B cell (primary cell): Measurements from ENCODE around the gene ADGRA1. TPM values are rescaled to one million over a fixed set of nuclear protein-coding genes. Genes with fewer than 3 reads are reported as not detected.

ENCODE experiments used
- ATAC-seq: fragments of 200-7000 bp; cut with Tn5 transposase; one replicate; pipeline ENCODE4 v1.10.0; 2021; ENCODE audit warnings: low read depth, mild to moderate bottlenecking, moderate number of reproducible peaks, moderate library complexity
- CTCF ChIA-PET: fragments of 350-600 bp; sonication (Branson Sonifier 250); formaldehyde crosslinking; loops from one replicate; lab custom pipeline; 2021; ENCODE audit warnings: antibody characterized with exemption, inconsistent platforms; lab: Charles Lee
- POLR2A ChIA-PET: fragments of 350-600 bp; sonication (Branson Sonifier 250); formaldehyde crosslinking; loops from one replicate; lab custom pipeline; 2021; ENCODE audit warnings: antibody characterized with exemption; lab: Charles Lee
- DNase-seq: peaks from one replicate; pipeline ENCODE4 v3.0.0; 2013
- H2AFZ ChIP-seq: 2 replicates; pipeline ENCODE4 v1.6.1; 2012; ENCODE audit warnings: mild to moderate bottlenecking, low read depth, low read length; ENCODE audit not compliant: insufficient read depth, poor library complexity, severe bottlenecking
- H3K27ac ChIP-seq, 2 donors: 1 replicate in 1 of 2; 2 replicates in 1 of 2; pipeline ENCODE4 v1.5.1; 2012 to 2013; ENCODE audit warnings: low read length in 2 of 2, mild to moderate bottlenecking in 2 of 2, moderate library complexity in 1 of 2
- H3K27me3 ChIP-seq, 4 experiments: fragments of 200-600 bp in 1 of 4; sonication (generic) in 1 of 4; replicated peaks in 1 of 4; 1 replicate in 2 of 4; 2 replicates in 2 of 4; pipeline versions ENCODE4 v1.6.1 to v1.7.0; 2013 to 2016; ENCODE audit warnings: low read length in 3 of 4, mild to moderate bottlenecking in 2 of 4, mixed read lengths in 1 of 4, moderate library complexity in 1 of 4; ENCODE audit not compliant: insufficient read depth in 4 of 4, control insufficient read depth in 3 of 4; ENCODE audit errors: control extremely low read depth in 1 of 4
- H3K36me3 ChIP-seq, 2 experiments: replicated peaks in 1 of 2; 1 replicate in 1 of 2; 2 replicates in 1 of 2; pipeline versions ENCODE4 v1.6.1 to v1.7.1; 2013; ENCODE audit warnings: low read length in 1 of 2; ENCODE audit not compliant: insufficient read depth in 2 of 2, control insufficient read depth in 1 of 2; ENCODE audit errors: control extremely low read depth in 1 of 2, extremely low read depth in 1 of 2
- H3K4me1 ChIP-seq, 2 donors: fragments of 200-600 bp in 1 of 2; sonication (generic) in 1 of 2; 1 replicate in 1 of 2; 2 replicates in 1 of 2; pipeline versions ENCODE4 v1.5.1 to v1.6.1; 2013 to 2017; ENCODE audit warnings: low read length in 2 of 2; ENCODE audit not compliant: control insufficient read depth in 2 of 2, insufficient read depth in 2 of 2
- H3K4me2 ChIP-seq: replicated peaks from 2 replicates; pipeline ENCODE3; 2012; ENCODE audit warnings: mild to moderate bottlenecking, low read depth, low read length; ENCODE audit not compliant: poor library complexity, severe bottlenecking
- H3K4me3 ChIP-seq, 5 experiments: fragments of 200-600 bp in 1 of 5; sonication (generic) in 1 of 5; 1 replicate in 3 of 5; 2 replicates in 2 of 5; pipeline versions ENCODE4 v1.5.1 to v1.7.0; 2011 to 2016; ENCODE audit warnings: low read length in 4 of 5, mild to moderate bottlenecking in 4 of 5, low read depth in 2 of 5, control low read depth in 1 of 5, moderate library complexity in 1 of 5; ENCODE audit not compliant: insufficient read depth in 1 of 5; ENCODE audit errors: control extremely low read depth in 1 of 5, extremely low read depth in 1 of 5
- H3K79me2 ChIP-seq: fragments of 200-600 bp; sonication (generic); one replicate; pipeline ENCODE4 v1.6.0; 2016; ENCODE audit warnings: low read length; ENCODE audit not compliant: control insufficient read depth, insufficient read depth
- H3K9ac ChIP-seq: fragments of 200-600 bp; sonication (generic); 2 replicates; pipeline ENCODE4 v1.6.1; 2017; ENCODE audit warnings: mild to moderate bottlenecking, low read length, moderate library complexity
- H3K9me3 ChIP-seq, 3 donors: one replicate each; pipeline versions ENCODE4 v1.6.1 to v1.7.1; 2013; ENCODE audit warnings: low read length in 2 of 3; ENCODE audit not compliant: control insufficient read depth in 2 of 3, insufficient read depth in 1 of 3; ENCODE audit errors: control extremely low read depth in 1 of 3
- H4K20me1 ChIP-seq: 2 replicates; pipeline ENCODE4 v1.6.0; 2012; ENCODE audit warnings: mild to moderate bottlenecking, low read length; ENCODE audit not compliant: insufficient read depth, control insufficient read depth, poor library complexity, severe bottlenecking
- H3K27ac Mint-ChIP-seq: one replicate; pipeline ENCODE4 v1.8.0; 2021; ENCODE audit warnings: mixed read lengths
- H3K27me3 Mint-ChIP-seq: one replicate; pipeline ENCODE4 v1.8.0; 2021; ENCODE audit warnings: mixed read lengths
- H3K4me1 Mint-ChIP-seq: one replicate; pipeline ENCODE4 v1.8.0; 2021; ENCODE audit warnings: mixed read lengths
- H3K4me3 Mint-ChIP-seq: one replicate; pipeline ENCODE4 v1.8.0; 2021; ENCODE audit warnings: mixed read lengths
- H3K9me3 Mint-ChIP-seq: one replicate; pipeline ENCODE4 v1.8.0; 2022; ENCODE audit warnings: mixed read lengths; ENCODE audit not compliant: insufficient read depth
- EZH2 ChIP-seq: IDR thresholded peaks from 2 replicates; pipeline ENCODE4 v1.6.1; 2012; ENCODE audit warnings: borderline replicate concordance, low read depth, mild to moderate bottlenecking, moderate library complexity, low read length; ENCODE audit not compliant: insufficient read depth, poor library complexity, severe bottlenecking
- WGBS: methylation state at CpG from one replicate; pipeline ENCODE4 v1.1.5; 2013; ENCODE audit warnings: missing lambda C conversion rate; ENCODE audit not compliant: insufficient coverage; 5-methylcytosine and 5-hydroxymethylcytosine counted together
- intact Hi-C: fragments of 100-400 bp; cut with micrococcal nuclease; formaldehyde crosslinking; loops from one replicate; pipeline ENCODE4 v1.10.0; 2022
- polyA plus RNA-seq: library from polyadenylated mRNA; depleted of rRNA; stranded (reverse); fragments of >200 nt; gene quantifications from 2 replicates; pipeline ENCODE4 v1.2.3, GENCODE V29; 2012
- total RNA-seq, 2 donors: library from RNA; stranded (reverse); fragments of 120-200 nt in 1 of 2; gene quantifications; 1 replicate in 1 of 2; 2 replicates in 1 of 2; pipeline versions ENCODE4 v1.2.3 to v1.2.4, GENCODE V29; 2013 to 2022
- TF ChIP-seq, protein P1 (sequence below): fragments of 200-600 bp; IDR thresholded peaks from one replicate; pipeline ENCODE4 v1.8.0; 2022; ENCODE audit warnings: antibody characterized with exemption, mild to moderate bottlenecking

ADGRA1 gene
- total and polyA plus RNA-seq, 2 donors (not counting 1 experiment from before 2014, with no cell fraction given), result not detected

DNA sequence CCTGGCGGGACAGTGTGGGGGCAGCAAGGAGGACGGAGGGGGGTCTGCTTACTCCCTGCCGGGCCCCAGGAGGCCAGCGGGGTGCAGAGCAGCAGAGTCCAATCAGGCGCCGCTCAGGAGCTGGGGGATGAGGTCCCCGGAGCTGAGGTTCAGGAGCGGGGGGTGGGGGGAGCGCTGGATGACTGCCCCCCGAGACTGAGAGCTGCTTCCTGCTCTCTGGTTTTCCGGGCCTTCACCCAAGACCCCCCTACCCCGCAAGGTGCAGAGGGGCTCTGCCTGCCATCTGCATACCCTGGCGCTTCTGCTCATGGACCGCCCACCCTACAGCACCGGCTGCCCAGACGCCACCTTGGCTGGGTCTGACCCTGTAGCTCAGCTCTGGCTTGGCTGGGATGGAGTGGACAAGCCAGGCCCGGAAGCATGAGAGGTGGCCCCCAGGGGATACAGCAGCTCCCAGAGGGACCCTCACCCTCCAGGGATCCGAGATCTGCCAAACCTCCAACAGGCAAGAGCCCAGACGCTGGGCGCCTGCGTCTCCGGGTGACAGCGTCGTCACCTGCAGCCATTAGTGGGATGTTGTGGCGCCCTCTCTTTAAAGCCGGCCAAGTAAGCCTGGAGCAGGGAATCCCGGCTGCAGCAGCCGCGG is 73.2 kb downstream of the ADGRA1 start:
- Histone ChIP-seq H3K4me3 (peak overlapping the region in 3 of 5 experiments; percentile 30 to 41 (median 40)), H3K79me2 (no peaks in the 10 kb centered on the region), H3K27ac (no peak overlapping the region), H2AFZ (no peak overlapping the region), H3K27me3 (peaks cover 0 to 37% (median 9%) of the 10 kb centered on the region in 4 experiments), H3K9ac (peak overlapping the region; percentile 35), H3K4me2 (peak overlapping the region; percentile 74), H3K4me1 (peaks cover 13 to 16% of the 10 kb centered on the region in 2 donors), H3K36me3 (no peaks in the 10 kb centered on the region), H3K9me3 (peaks cover 0 to 12% (median 0%) of the 10 kb centered on the region in 3 donors), H4K20me1 (no peaks in the 10 kb centered on the region)
- intact Hi-C loops, result no loop called here
- Mint-ChIP-seq H3K27ac (no peak overlapping the region), H3K9me3 (no peaks in the 10 kb centered on the region), H3K4me3 (peak overlapping the region; percentile 32), H3K27me3 (peaks cover 10% of the 10 kb centered on the region), H3K4me1 (peaks cover 2% of the 10 kb centered on the region)
- ChIA-PET CTCF (no interaction called here), POLR2A (no interaction called here)
- 7% methylated on average over 28 of the region's 29 CpGs for WGBS
- DNase-seq (no peak), ATAC-seq (no peak)
- TF ChIP-seq, protein P1, sequence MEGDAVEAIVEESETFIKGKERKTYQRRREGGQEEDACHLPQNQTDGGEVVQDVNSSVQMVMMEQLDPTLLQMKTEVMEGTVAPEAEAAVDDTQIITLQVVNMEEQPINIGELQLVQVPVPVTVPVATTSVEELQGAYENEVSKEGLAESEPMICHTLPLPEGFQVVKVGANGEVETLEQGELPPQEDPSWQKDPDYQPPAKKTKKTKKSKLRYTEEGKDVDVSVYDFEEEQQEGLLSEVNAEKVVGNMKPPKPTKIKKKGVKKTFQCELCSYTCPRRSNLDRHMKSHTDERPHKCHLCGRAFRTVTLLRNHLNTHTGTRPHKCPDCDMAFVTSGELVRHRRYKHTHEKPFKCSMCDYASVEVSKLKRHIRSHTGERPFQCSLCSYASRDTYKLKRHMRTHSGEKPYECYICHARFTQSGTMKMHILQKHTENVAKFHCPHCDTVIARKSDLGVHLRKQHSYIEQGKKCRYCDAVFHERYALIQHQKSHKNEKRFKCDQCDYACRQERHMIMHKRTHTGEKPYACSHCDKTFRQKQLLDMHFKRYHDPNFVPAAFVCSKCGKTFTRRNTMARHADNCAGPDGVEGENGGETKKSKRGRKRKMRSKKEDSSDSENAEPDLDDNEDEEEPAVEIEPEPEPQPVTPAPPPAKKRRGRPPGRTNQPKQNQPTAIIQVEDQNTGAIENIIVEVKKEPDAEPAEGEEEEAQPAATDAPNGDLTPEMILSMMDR, result no peak
- peak; percentile 22 for TF ChIP-seq EZH2

DNA sequence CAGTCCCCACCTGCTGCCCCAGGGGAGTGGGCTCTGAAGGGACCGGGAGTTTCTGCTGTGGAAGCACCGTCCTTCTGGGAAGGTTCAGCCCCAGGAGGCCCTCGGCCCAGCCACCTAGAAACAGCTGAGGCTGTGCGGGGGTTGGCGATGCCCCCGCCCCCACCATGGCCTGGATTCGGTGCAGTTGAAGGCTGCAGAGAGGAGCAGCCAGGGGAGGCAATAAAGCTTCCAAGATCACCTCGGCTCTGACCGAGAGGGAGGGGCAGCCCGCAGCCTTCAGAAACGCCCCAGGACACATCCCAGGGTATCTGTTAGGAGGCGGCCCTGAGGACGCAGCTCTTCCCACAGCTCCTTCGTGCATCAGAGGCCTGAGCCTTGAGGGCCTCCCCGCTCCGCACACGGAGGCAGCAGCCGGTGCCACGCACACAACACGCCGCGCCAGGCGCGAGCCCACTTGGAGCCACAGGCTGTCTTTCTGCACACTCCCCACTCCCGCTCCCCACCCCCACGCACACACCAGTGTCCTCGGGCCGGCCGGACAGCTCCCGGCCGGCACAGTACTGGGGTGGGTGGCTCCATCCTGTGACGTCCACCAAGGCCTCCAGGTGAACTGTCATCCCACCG is 73.9 kb downstream of the ADGRA1 start:
- H2AFZ ChIP-seq, result no peak overlapping the region
- Mint-ChIP-seq H3K9me3 (peaks cover 3% of the 10 kb centered on the region), H3K4me1 (peaks cover 2% of the 10 kb centered on the region), H3K27me3 (peaks cover 14% of the 10 kb centered on the region), H3K27ac (no peak overlapping the region), H3K4me3 (peak overlapping the region; percentile 32)
- intact Hi-C loops, result no loop called here
- peaks cover 0 to 37% (median 9%) of the 10 kb centered on the region in 4 experiments for H3K27me3 ChIP-seq
- 59% methylated on average over 32 of the region's 33 CpGs for WGBS
- ChIA-PET CTCF (no interaction called here), POLR2A (no interaction called here)
- no peak for ATAC-seq
- no peaks in the 10 kb centered on the region for H4K20me1 ChIP-seq
- H3K4me3 ChIP-seq, result no peak overlapping the region
- DNase-seq, result no peak
- H3K36me3 ChIP-seq, result no peaks in the 10 kb centered on the region
- TF ChIP-seq, protein P1, result no peak
- TF ChIP-seq EZH2, result no peak
- no peaks in the 10 kb centered on the region for H3K79me2 ChIP-seq
- peaks cover 0 to 12% (median 0%) of the 10 kb centered on the region in 3 donors for H3K9me3 ChIP-seq
- peaks cover 13 to 16% of the 10 kb centered on the region in 2 donors for H3K4me1 ChIP-seq
- H3K4me2 ChIP-seq, result peak overlapping the region; percentile 74
- no peak overlapping the region for H3K9ac ChIP-seq
- no peak overlapping the region for H3K27ac ChIP-seq
